Stimulated activated CD4-positive, alpha-beta T cell treated with anti-CD3 and anti-CD28 coated beads, Interleukin-4, amount 100 ng/mL, for 4 hours (primary cell): ENCODE measurements around the gene SGPP1.
A peak's percentile ranks its signal among the peaks of the same experiment; 100 is the strongest.
"Not testable (repeated sequence)": the region's sequence is repeated elsewhere in the genome, so short reads cannot be mapped to it uniquely, and the experiment has no call there.

ENCODE experiments used
- DNase-seq, 2 experiments: peaks; one replicate each; pipeline ENCODE4 v3.0.0-alpha.2; 2020

SGPP1 gene

DNA sequence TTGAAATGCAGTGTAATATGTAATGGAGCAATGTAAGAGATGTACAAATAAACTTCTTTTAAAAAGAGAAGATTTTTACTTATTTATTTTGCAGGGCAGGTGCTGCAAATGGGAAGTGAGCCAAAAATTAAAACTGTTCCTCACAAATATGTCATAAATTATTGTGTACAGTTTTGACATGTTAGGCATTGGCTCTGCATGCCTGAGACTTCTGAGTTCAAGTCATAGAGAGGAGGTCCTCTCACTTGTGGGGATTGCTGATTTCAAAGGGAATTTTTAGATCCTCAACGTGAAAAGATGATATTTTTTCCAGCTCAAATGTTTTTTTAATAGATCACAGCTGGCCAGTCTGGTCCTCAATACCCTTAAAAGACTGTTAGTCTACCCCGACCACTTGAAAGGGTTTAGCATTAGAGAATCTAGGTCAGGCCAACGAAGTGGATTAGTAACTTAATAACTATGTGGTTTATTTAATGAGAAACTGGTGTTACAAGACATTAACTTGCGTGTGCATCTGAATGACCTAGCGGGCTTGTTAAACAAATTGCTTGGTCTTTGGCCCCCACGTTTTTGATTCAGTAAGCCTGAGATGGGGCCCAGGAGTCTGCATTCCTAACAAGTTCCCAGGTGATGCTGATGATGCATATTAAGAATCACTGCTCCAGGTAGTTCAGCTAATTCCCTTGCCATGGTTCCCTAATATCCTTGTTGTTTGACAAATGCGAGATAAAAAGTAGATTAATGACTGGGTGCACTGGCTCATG lies 55.3 kb downstream of the SGPP1 start:
- DNase-seq = no peak

GRCh38 chr14:63671987-63672386 lies 55.9 kb downstream of the SGPP1 start:
- no peak for DNase-seq

DNA sequence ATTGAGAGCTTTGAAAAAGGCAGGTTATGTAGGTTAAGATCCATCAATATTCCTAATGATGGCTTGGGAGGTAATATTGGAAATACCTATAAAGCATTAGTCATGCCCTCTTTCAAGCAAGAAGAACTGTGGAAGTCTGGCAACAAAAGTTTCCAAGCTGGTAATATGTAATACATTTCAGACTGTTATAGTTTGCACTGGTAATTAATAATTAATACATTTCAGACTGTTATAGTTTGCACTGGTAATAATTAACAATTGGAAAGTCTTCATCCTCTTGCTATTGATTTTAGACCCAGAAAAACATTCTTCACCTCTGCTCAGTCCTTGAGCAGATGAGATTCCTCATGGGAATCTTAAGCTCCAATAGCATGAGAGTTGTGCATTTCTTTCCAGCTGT lies 57.2 kb downstream of the SGPP1 start:
- DNase-seq = no peak

DNA sequence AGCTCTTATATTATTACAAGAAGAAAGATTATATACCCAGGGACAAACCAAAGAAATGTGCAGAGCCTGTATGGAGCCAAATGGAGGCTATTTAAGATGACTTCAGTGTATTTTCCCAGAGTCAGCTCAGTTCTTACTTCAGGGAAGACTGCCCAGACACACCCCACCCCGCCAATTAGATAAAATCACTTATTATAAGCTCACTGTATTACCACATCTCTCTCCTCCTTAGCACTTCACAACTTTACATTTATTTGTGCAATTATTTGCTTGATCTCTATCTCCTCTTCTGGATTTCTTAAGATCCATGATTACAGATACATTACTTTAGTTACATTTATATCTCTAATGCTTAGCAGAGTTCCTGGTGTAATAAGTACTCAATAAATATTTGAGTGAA lies 61.5 kb downstream of the SGPP1 start:
- DNase-seq = no peak

GRCh38 chr14:63663428-63664341 lies 64.2 kb downstream of the SGPP1 start:
- no peak for DNase-seq

- no peak for DNase-seq
Measured at GRCh38 chr14:63662776-63663175, 65.1 kb downstream of the SGPP1 start.

GRCh38 chr14:63661881-63662280 lies 66.0 kb downstream of the SGPP1 start:
- DNase-seq = not testable (repeated sequence)

- no peak for DNase-seq
Measured at GRCh38 chr14:63659726-63660125, 68.1 kb downstream of the SGPP1 start.

DNA sequence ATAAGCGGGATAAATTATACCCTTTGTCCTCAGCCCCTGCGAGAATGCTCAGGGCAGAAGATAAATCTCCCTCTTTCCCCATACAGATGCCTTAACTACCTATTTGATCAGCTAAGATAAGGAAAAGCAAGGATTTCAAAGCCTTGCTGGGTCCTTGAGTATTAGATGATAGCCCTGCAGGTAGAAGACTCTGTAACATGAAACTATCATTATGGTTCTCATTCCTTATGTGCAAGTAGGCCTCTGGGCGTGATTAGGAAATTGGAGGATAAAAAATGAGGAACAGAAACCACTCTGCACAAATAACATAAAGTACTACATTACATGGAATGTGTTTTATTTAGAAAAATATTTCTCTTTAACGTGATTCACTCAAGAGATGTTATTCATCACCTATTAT lies 71.7 kb downstream of the SGPP1 start:
- DNase-seq = no peak

DNA sequence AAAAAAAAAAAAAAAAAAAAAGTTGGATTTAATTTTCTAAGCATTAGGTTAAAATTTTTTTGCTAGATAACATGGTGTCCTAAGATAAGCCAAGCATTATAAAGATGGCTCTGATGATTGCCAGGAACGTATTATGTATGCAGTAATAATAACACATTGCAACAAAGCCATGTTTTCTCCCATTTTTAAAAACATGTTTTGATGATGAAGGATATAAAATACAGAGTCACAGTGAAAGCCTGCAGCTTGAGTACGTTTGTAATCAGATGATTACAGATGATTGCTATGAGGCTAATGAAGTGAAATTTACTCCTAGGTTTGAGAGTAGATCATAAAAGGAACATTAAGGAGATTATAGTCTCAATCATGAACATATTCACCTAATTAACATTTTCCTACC lies 72.9 kb downstream of the SGPP1 start:
- DNase-seq = no peak

DNA sequence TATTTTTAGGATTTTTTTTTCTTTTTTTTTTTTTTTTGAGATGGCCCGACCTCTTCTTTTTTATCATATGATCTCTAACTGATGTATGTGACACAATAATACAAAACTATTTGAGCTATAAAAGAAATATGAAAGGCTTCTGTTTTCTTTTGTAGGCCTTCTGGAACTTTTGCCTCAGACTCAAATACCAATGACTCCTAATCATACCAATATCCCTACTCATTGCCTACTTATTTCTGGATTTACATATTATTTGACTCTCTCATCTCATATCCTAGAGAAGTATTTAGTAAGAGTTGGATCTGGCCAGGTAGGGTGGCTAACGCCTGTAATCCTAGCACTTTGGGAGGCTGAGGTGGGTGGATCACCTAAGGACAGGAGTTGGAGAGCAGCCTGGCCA lies 73.5 kb downstream of the SGPP1 start:
- DNase-seq = no peak

DNA sequence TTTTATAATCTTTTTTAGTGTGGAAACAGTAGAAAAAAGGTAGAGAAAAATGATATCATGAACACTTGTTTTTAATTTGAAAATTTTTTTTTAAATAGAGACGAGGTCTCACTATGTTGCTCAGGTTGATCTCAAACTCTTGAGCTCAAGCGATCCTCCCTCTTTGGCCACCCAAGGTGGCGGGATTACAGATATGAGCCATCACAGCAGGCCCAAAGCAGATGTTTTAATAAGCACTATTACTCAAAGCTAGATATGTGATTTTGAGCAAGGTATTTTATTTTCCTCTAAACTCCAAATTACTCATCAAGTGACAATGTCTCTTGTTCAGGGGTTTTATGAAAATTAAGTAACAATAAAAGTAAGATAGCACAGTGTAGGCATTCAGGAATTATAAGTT lies 75.5 kb downstream of the SGPP1 start:
- DNase-seq = no peak

DNA sequence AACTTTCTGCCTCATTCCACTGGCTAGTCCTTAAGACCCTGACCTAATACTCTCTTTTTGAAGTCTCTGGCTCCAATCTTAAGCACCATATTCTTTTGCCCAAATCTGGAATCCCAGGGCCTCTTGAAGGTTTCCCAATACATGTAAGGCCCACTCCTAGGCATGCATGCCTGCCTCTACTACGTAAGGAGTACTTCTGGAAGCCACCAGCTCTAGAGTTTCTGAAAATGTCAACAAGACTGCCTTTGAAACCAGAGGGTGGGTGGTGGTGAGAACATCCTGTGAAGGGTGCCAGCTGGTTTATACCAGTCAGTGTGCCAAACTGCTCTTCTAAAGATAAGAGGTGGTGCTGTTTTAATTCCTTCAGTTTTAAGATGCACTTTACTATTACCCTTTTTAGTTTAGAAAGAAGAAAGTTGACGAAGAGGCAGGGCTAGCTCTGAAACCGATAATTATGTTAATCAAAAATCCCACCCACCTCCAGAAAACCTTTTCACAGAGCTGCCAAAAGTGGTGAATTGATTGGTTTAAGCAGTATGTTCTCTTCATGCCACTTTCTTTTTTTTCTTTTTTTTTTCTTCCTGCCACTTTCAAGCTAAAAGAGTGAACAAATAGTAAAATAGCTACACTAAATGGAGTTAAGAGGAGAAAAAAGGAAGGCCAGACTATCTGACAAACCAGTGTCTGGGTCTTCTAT lies 77.5 kb downstream of the SGPP1 start:
- DNase-seq = peak; percentile 14 to 48

GRCh38 chr14:63647696-63648410 lies 80.0 kb downstream of the SGPP1 start:
- no peak for DNase-seq

- no peak for DNase-seq
Measured at GRCh38 chr14:63644741-63645140, 83.1 kb downstream of the SGPP1 start.

GRCh38 chr14:63642656-63643382 lies 85.0 kb downstream of the SGPP1 start:
- DNase-seq = no peak

- DNase-seq = peak; percentile 54 to 82
Measured at GRCh38 chr14:63642229-63642611, 85.6 kb downstream of the SGPP1 start.

DNA sequence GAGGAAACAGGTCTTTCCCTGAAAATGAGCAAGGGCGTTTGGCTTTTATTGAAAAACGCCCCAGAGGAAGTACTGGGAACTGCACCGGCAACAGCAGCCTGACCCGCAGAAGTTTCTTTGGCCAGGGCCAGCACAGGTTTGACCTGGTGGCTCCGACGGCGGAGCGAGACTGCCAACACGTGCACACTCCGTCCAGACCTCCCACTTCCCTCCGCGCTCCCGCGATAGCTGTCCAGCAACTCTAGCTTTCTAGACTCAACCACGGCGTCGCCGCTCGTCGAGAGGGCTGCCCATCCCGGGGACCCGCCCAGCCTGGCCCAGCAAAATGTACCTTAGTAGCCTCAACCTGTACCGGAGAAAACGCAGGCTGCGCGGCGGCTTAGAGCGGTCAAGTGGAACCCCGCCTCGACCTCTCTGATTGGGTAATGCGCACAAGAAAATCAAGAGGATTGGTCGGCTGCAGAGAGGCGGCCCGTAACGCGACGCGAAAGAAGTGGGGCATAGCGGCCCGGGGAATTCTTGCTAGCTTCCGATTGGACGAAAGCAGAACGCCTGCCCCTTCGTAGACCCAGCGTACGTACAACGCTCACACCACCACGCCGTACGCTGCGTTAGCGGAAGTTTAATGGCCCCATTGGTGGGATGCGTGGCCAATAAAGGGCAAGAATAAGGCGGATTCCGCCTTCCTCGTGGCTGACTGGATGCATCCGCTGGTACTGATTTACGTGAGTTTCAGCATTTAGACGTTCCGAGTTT lies 86.2 kb downstream of the SGPP1 start, which contains the start of gene WDR89:
Gene WDR89 (minus strand): TSS at position 399 of the 756 bp plus-strand sequence. CDS start 41,929 bp downstream, outside the sequence.
- peak; percentile 86 to 98 for DNase-seq

DNA sequence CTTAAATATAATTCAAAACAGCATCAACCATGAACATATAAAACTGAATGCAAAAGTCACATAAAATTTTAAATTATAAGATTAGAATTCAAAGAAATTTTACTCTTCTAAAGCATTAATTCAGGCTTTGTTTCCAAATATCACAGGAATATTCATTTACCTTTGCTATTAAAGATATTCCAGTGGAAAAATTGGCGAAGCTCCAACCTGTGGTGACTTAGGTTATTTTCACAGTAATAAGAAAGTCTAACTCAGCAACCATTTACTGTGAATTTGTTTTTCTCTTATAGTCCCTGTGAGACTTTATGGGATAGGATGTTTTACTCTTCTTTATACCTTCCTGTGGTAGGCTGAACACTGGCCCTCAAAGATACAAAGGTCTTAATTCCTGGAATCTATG lies 89.4 kb downstream of the SGPP1 start:
- DNase-seq = no peak

GRCh38 chr14:63636094-63636635 lies 91.7 kb downstream of the SGPP1 start:
- DNase-seq = not testable (repeated sequence)
